Activated T-cell treated with anti-CD3 and anti-CD28 coated beads, Interleukin-2, amount 50 U/mL, for 4 hours (primary cell): Measurements from ENCODE around the gene TFAP2D. TPM values are rescaled to one million over a fixed set of nuclear protein-coding genes. Genes with fewer than 3 reads are reported as not detected.

Source experiments
- ATAC-seq, 2 donors: fragments of 200-7000 bp; cut with Tn5 transposase; one replicate each; pipeline ENCODE4 v1.10.0; 2021
- DNase-seq: peaks from one replicate; pipeline ENCODE4 v3.0.0-alpha.2; 2020
- H3K27me3 Mint-ChIP-seq: one replicate; pipeline ENCODE4 v1.8.0; 2021; ENCODE audit warnings: low read depth, mixed read lengths
- H3K36me3 Mint-ChIP-seq: one replicate; pipeline ENCODE4 v1.8.0; 2022; ENCODE audit warnings: mixed read lengths; ENCODE audit not compliant: insufficient read depth
- H3K4me1 Mint-ChIP-seq: one replicate; pipeline ENCODE4 v1.8.0; 2021; ENCODE audit warnings: low read depth, mixed read lengths
- H3K4me3 Mint-ChIP-seq: one replicate; pipeline ENCODE4 v1.8.0; 2021; ENCODE audit warnings: mild to moderate bottlenecking, moderate library complexity, mixed read lengths
- H3K9me3 Mint-ChIP-seq: one replicate; pipeline ENCODE4 v1.8.0; 2021; ENCODE audit warnings: mixed read lengths
- total RNA-seq, 3 donors: library from RNA; stranded (reverse); gene quantifications; one replicate each; pipeline ENCODE4 v1.2.1, GENCODE V29; 2021

TFAP2D gene
- total RNA-seq, 3 donors from 2014 or later: not detected

DNA sequence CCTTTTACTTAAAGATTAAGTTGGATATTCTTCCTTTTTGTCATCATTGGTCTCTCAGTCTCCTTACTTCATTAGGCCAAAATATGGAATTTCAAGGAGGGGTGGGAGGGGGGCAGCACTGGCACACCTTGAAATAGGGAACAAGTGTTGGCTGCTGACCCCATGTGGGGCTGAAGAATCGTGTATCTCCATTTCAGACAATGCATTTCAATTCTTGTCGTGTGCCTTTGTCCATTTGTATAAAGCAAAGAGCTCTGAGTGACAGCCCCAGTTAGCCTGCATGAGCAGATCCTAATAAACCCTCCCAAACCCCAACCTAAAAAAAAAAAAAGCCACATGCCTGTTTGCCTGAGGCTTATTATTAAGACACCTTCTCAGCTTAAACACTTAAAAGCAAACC lies 1.0 kb upstream of the TFAP2D start:
- Mint-ChIP-seq H3K4me1 (no peaks in the 10 kb centered on the region), H3K36me3 (no peaks in the 10 kb centered on the region), H3K9me3 (peaks cover 5% of the 10 kb centered on the region), H3K27me3 (peaks cover 43% of the 10 kb centered on the region), H3K4me3 (no peak overlapping the region)
- DNase-seq (no peak), ATAC-seq (no peak)

DNA sequence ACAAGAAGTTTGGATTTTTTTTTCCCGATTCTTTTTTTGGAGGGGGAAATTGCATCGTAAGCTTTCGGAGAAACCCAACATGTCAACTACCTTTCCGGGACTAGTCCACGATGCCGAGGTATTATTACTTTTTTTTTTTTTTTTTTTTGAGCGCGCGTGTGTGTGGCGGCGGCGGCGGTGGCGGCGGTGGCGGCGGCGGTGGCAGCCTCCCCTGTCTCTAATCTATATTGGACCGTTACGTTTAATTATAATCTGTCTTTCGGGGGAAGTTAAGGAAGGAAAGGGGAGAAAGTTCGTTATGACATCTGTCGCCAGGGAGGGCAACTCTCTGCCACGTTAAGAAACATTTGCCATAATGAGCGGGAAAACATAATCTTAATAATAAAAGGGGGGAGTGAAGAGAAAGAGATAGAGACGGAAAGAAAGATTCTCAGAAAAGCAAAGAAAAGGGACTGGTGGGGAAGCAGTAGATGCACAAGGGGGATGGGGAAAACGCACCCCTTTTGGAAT lies 706 bp downstream of the TFAP2D start:
- Mint-ChIP-seq H3K9me3 (peaks cover 5% of the 10 kb centered on the region), H3K4me1 (no peaks in the 10 kb centered on the region), H3K4me3 (no peak overlapping the region), H3K36me3 (no peaks in the 10 kb centered on the region), H3K27me3 (peaks cover 47% of the 10 kb centered on the region)
- DNase-seq (no peak), ATAC-seq (no peak)

DNA sequence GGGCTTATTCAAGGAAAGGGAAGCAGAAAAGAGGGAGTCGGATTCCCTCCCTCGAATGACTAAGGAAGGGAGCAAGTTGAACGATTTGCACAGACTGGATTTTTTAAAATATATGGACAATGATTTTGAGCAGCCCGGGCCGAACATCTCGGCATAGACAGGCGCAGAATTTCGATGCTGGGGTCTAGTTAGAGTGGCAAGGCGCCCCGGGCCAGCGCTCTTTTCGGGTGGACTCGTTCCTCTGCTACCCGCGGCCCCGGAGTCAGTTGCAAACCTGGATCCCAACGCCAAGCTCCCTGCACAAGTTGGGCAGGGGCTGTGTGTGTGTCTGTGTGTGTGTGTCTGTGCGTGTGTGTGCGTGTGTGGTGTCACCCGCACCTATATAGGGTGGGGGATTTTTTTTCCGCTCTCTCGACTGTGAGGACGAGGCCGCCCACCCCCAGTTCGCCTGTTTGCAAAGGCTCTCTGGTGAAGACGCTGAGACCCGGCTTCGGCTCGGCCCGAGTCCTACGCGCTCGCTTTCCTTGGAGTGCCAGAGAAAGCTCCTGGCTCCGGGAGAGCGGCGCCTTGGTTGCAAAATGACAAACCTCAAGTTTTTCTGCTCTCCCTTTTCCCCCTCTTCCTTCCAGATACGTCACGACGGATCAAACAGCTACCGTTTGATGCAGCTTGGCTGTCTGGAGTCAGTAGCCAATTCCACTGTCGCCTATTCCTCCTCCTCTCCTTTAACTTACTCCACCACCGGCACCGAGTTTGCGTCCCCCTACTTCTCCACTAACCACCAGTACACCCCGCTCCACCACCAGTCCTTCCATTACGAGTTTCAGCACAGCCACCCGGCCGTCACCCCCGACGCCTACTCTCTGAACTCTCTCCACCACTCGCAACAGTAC lies 1.4 kb downstream of the TFAP2D start:
- no peak for ATAC-seq
- Mint-ChIP-seq H3K4me3 (no peak overlapping the region), H3K4me1 (no peaks in the 10 kb centered on the region), H3K27me3 (peaks cover 46% of the 10 kb centered on the region), H3K9me3 (peaks cover 4% of the 10 kb centered on the region), H3K36me3 (no peaks in the 10 kb centered on the region)
- no peak for DNase-seq

DNA sequence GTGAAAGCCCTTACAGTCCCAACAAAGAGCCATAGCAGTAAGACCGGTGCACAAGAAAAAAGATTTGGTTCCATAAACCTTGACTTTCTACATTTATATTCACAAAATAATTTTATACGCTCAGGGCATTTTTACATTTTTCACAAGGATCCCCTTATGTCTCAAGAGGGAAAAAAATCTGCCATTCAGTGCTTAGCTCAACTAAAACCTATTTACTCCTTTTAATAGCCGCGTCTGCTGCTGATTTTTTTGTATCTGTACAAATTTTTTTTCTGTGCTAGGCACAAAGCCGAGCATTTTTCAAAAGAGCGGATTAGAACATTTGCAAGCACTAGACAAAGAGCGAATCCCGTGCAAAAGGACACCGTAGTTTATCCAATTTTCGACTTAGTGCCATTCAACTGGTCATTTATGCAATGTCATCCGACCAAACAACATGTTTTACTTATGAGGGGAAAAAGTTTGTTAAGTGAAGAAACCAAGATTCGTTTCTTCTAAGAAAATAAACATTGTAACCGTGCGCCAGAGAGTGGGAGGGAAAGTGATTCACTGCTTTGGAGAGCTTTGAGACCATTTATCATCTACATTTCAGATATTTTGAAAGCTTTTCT lies 3.7 kb downstream of the TFAP2D start:
- Mint-ChIP-seq H3K4me3 (no peak overlapping the region), H3K27me3 (peaks cover 58% of the 10 kb centered on the region), H3K4me1 (no peaks in the 10 kb centered on the region), H3K36me3 (no peaks in the 10 kb centered on the region), H3K9me3 (peaks cover 6% of the 10 kb centered on the region)
- no peak for ATAC-seq
- DNase-seq: no peak

DNA sequence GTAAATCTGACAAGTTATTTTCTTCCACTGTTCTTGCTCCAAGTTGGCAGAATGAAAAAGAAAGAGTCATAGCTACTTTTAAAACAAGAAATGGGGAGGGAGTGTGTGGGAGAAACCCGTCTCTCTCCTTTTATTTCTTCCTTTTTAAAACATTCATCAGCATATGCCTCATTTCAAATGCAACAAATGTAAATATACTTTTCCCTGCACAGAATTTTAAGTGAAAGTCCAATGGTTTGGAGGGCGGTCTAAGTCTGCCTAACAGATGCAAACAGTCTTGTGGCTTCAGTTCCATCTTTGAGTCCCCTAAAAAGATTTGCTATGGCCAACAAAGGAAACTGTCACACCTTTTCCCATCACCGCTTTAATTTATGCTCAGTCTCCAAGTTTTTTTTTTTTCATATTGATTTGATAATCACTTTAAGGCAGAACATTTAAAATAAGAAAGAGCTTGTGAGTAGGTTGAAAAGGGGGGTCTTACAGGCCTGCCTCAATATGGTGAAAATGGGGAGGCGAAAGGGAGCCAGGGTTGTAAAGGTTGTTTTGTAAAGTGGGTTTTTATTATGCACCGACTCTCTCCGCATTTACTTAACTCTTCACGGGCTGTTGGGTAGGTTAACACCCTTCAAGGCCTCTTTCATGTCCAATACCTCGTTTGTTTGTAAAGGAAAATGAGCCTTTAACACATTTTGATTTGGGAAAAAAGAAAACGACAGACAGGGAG lies 4.6 kb downstream of the TFAP2D start:
- DNase-seq (no peak), ATAC-seq (no peak)
- no peaks in the 10 kb centered on the region for H3K4me1 Mint-ChIP-seq
- H3K9me3 Mint-ChIP-seq: peaks cover 9% of the 10 kb centered on the region
- H3K4me3 Mint-ChIP-seq: no peak overlapping the region
- peaks cover 67% of the 10 kb centered on the region for H3K27me3 Mint-ChIP-seq
- no peaks in the 10 kb centered on the region for H3K36me3 Mint-ChIP-seq

DNA sequence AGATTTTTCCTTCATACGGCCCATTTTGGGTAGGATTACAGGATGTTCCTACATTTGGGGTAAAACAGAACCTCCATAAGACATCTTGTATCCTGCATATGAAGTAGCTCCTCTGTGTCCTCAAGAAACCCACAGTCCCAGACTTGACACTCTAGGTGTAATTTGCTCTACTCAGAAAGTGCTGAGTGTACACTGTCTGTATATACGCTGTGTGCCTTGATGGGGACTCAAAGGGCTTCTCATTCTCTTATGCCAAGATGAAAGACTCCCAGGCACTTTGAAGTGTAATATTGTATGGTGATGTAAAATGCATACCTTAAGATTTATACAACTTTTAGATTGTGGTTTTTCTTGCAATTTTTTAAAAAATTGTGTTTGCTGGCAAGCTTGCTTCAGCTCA lies 5.2 kb downstream of the TFAP2D start:
- ATAC-seq (no peak), DNase-seq (no peak)
- Mint-ChIP-seq H3K4me3 (no peak overlapping the region), H3K36me3 (no peaks in the 10 kb centered on the region), H3K27me3 (peaks cover 72% of the 10 kb centered on the region), H3K9me3 (peaks cover 9% of the 10 kb centered on the region), H3K4me1 (no peaks in the 10 kb centered on the region)

DNA sequence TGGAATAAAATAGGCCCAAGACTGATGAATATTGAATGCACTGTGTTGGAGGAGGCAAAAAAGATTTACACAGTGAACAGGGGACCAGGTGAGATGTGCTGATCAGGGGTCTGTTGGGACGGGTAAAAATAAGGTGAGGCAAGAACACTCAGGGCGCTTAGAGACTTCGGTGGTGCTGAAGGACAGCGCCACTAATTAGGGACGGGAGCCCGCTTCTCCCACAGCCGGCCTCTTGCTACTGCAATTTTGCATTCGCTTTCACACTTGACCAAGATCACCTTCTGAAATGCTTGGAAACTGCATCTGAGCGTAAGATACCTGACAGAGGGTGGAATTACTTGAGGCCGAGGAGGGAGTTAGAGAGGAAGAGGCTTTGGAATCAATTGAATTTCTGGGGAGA lies 7.3 kb downstream of the TFAP2D start:
- H3K4me1 Mint-ChIP-seq: no peaks in the 10 kb centered on the region
- H3K36me3 Mint-ChIP-seq: peaks cover 2% of the 10 kb centered on the region
- H3K4me3 Mint-ChIP-seq: no peak overlapping the region
- DNase-seq (no peak), ATAC-seq (no peak)
- peaks cover 13% of the 10 kb centered on the region for H3K9me3 Mint-ChIP-seq
- H3K27me3 Mint-ChIP-seq: peaks cover 70% of the 10 kb centered on the region

DNA sequence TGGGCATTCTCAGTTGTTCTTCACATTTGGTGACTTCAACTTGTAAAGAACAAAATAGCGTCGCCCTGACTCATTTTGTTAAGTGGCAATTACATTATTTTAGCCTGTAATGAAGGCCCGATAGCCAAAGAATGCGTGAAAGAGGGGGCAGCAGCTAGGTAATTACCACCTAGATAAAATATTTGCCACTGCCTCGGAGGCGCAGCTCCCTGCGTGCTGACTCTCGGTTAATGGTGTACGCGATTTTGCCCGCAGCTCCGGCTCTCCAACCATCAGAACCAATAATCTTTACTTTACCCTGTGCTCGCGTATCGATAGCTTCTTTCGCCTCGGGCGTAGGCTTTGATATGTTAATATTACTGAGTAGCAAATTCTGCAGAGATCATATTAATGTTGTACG lies 8.7 kb downstream of the TFAP2D start:
- H3K9me3 Mint-ChIP-seq: peaks cover 13% of the 10 kb centered on the region
- H3K27me3 Mint-ChIP-seq: peaks cover 58% of the 10 kb centered on the region
- H3K36me3 Mint-ChIP-seq: peaks cover 2% of the 10 kb centered on the region
- ATAC-seq (no peak), DNase-seq (no peak)
- no peaks in the 10 kb centered on the region for H3K4me1 Mint-ChIP-seq
- H3K4me3 Mint-ChIP-seq: no peak overlapping the region

DNA sequence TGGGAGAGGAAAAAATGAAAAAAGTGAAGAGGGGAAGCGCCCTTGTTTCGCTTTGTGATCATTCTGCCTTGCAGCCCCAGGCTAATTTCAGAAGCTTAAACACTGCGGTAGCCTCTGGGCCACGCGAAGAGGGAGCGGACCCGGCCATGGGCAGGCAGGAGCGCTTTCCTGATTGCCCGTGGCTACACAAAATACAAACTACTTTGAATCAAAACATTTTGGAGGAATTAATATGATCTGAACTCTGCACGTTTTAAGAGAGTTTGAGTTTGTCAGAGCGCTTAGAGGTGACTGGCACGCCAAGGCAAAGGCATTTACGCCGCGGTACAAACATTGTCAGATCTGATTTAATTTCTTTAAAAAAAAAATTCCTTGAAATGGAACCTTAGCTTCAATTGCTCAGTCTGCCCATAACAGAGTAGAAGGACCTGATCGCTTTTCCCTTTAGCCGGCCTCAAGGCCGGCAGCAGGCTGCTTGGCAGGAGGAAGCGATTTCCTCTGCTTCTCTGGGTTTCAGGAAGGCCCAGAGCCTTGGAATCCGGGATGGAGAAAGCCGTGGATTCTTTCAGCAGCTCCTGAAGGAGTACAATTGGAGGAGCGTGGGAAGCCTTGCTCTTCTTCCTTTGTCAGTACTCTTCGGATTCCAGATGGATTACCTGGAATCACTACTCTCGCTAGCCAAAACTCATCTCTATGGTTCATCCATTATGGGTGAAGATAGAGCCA lies 9.7 kb downstream of the TFAP2D start:
- H3K9me3 Mint-ChIP-seq: peaks cover 13% of the 10 kb centered on the region
- peaks cover 54% of the 10 kb centered on the region for H3K27me3 Mint-ChIP-seq
- H3K4me1 Mint-ChIP-seq: no peaks in the 10 kb centered on the region
- ATAC-seq: no peak
- no peak for DNase-seq
- H3K4me3 Mint-ChIP-seq: no peak overlapping the region
- peaks cover 2% of the 10 kb centered on the region for H3K36me3 Mint-ChIP-seq

DNA sequence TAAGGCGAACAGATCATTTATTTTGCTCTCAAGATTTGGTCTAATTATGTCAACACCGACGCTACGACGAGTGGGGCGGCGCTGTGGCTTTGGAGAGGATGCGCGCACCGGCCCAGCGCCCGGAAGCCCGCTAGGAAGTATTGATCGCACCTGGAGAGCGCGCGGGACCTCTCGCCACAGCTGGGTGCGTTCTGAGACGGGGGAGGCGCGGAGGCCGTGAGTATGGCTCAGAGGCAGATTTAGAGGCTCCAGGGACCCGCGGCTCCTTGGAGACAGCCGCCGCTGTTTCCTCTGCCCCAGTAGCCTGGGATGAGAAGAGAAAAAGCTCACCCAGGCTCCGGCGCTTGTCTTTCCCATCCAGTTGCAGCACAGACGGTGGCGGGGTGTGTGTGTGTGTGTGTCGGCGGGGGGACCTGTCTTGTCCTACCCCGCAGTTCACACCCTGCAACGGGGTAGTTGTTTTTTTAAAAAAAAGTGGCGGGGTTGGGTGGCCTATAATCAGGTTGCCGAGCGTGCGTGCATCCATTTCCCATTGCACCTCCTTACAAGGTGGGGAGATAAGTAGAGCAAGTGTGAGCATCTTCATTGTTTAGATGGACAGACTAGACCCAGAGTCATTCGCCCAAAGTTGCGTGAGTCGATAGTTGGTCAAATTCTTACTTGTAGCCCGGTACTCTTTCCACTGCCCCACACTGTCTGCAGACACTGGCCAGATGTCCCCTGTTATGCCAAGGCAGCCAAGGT lies 11.2 kb downstream of the TFAP2D start:
- H3K36me3 Mint-ChIP-seq: peaks cover 2% of the 10 kb centered on the region
- ATAC-seq (no peak), DNase-seq (no peak)
- H3K4me3 Mint-ChIP-seq: no peak overlapping the region
- H3K9me3 Mint-ChIP-seq: peaks cover 13% of the 10 kb centered on the region
- H3K27me3 Mint-ChIP-seq: peaks cover 50% of the 10 kb centered on the region
- H3K4me1 Mint-ChIP-seq: no peaks in the 10 kb centered on the region

DNA sequence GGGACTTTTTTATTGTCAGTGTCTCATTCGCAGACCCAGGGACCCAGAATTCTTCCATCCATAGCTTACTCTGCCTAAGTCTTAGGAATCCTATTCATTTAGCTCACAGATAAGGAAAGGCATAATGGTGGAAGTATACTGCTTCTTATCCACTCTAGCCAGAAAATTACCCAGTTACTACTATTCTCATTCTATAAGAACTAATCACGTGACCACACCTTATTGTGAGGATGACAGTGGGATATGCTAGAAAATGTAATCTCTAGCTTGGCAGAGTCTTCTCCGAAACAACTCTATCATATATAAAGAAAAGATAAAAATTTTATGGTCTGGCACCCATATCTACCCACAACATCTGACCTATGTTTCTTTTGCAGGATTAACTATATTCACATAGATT lies 21.2 kb downstream of the TFAP2D start:
- Mint-ChIP-seq H3K4me3 (no peak overlapping the region), H3K4me1 (no peaks in the 10 kb centered on the region), H3K9me3 (peaks cover 10% of the 10 kb centered on the region), H3K36me3 (no peaks in the 10 kb centered on the region), H3K27me3 (no peaks in the 10 kb centered on the region)
- no peak for DNase-seq
- no peak for ATAC-seq

DNA sequence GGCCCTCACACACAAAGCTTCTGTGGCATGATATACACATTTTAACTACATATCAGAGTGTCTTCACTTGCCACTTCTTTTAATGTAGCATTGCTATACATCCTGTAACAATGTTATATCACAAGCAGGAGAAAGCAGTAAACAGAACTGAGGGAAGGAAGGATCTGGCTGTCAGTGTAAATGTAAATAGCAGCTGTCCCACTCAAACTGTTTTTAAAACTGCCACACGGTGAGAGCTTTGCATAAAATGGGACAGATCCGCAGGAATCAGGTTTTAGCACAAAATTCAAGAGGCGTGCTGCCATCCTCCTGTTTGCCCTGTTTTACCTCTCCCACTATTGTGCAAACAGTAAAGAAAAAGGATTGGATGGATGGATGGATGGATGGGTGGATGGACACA lies 28.8 kb downstream of the TFAP2D start:
- Mint-ChIP-seq H3K36me3 (no peaks in the 10 kb centered on the region), H3K4me1 (no peaks in the 10 kb centered on the region), H3K27me3 (peaks cover 3% of the 10 kb centered on the region), H3K9me3 (peaks cover 3% of the 10 kb centered on the region), H3K4me3 (no peak overlapping the region)
- ATAC-seq (no peak), DNase-seq (no peak)

DNA sequence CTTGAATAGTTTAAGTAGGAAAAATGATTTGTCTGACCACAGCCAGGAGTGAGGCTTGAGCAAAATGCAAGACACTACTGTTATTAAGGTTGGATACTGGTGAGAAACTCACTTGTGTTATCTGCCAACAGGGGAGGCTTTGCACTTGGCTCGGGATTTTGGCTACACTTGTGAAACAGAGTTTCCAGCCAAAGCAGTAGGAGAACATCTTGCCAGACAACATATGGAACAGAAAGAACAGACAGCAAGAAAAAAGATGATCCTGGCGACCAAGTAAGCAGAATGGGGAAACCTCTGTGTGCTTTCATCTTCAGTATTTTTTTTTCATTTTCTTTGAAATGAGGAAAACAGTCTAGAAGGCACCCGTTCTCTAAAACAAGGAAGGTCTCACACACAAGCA lies 31.6 kb downstream of the TFAP2D start:
- ATAC-seq: no peak

More for the DNA sequence above, 31.6 kb downstream of the TFAP2D start:
- H3K27me3 Mint-ChIP-seq: peaks cover 3% of the 10 kb centered on the region
- no peaks in the 10 kb centered on the region for H3K36me3 Mint-ChIP-seq
- H3K4me1 Mint-ChIP-seq: no peaks in the 10 kb centered on the region
- no peak for DNase-seq
- no peak overlapping the region for H3K4me3 Mint-ChIP-seq
- peaks cover 4% of the 10 kb centered on the region for H3K9me3 Mint-ChIP-seq
